GM12878 (cell line): ENCODE measurements around the gene KIAA0319L. TPM values are rescaled to one million over a fixed set of nuclear protein-coding genes. Genes with fewer than 3 reads are reported as not detected.

Experiments used
- ATAC-seq: fragments of 200-7000 bp; cut with Tn5 transposase; 3 replicates; pipeline ENCODE4 v1.9.1; 2020; ENCODE audit warnings: mild to moderate bottlenecking, moderate library complexity
- BruUV-seq: library from RNA; stranded (reverse); fragments of 400-500 nt; replicated peaks from 2 replicates; lab custom pipeline; 2021; lab: Mats Ljungman, UMichigan
- CTCF ChIA-PET: fragments of 300-600 bp; sonication (Branson Sonifier 250); formaldehyde crosslinking; extraction: SDS; loops from one replicate; lab custom pipeline; 2021; ENCODE audit warnings: inconsistent platforms; lab: Yijun Ruan, JAX
- POLR2A ChIA-PET: fragments of 350-600 bp; formaldehyde crosslinking; extraction: SDS; loops from one replicate; lab custom pipeline; 2021; ENCODE audit warnings: inconsistent platforms; lab: Charles Lee
- RAD21 ChIA-PET: fragments of 300-600 bp; sonication (Branson Sonifier 250); formaldehyde crosslinking; loops from one replicate; lab custom pipeline; 2023; ENCODE audit warnings: antibody characterized with exemption; ENCODE audit not compliant: unreplicated experiment; lab: Charles Lee
- SMC1A ChIA-PET: fragments of 300-600 bp; sonication (Branson Sonifier 250); formaldehyde crosslinking; loops from one replicate; lab custom pipeline; 2023; ENCODE audit not compliant: unreplicated experiment, uncharacterized antibody; lab: Charles Lee
- DNase-seq: peaks from one replicate; pipeline ENCODE4 v3.0.0-alpha.2; 2011; ENCODE audit warnings: low read depth, low spot score
- FAIRE-seq: peaks from 3 replicates; lab custom pipeline; 2011; peaks lifted over from hg19 to GRCh38; lab: Jason Lieb, UNC
- H2AFZ ChIP-seq: 2 replicates; pipeline ENCODE4 v1.6.0; 2011; ENCODE audit warnings: low read depth, low read length, control low read depth; ENCODE audit not compliant: control insufficient read depth
- H3K27ac ChIP-seq: 2 replicates; pipeline ENCODE4 v1.5.1; 2011; ENCODE audit warnings: control low read depth; ENCODE audit not compliant: control insufficient read depth, insufficient read depth
- H3K27me3 ChIP-seq, 2 experiments: replicated peaks in 1 of 2; 2 replicates each; pipeline versions ENCODE4 v1.6.0 to v1.6.1; 2011; ENCODE audit warnings: low read length in 1 of 2; ENCODE audit not compliant: control insufficient read depth in 2 of 2, insufficient read depth in 2 of 2
- H3K36me3 ChIP-seq, 2 experiments: 2 replicates each; pipeline ENCODE4 v1.5.1; 2011; ENCODE audit warnings: low read length in 1 of 2; ENCODE audit not compliant: control insufficient read depth in 2 of 2, insufficient read depth in 2 of 2
- H3K4me1 ChIP-seq: 2 replicates; pipeline ENCODE4 v1.6.1; 2011; ENCODE audit warnings: mild to moderate bottlenecking, low read length, moderate library complexity, mixed read lengths; ENCODE audit not compliant: control insufficient read depth, insufficient read depth
- H3K4me2 ChIP-seq: 2 replicates; pipeline ENCODE4 v1.6.0; 2011; ENCODE audit warnings: control low read depth; ENCODE audit not compliant: control insufficient read depth, insufficient read depth
- H3K4me3 ChIP-seq: fragments of 200-600 bp; sonication (generic); 2 replicates; pipeline ENCODE4 v1.5.1; 2016
- H3K79me2 ChIP-seq: 2 replicates; pipeline ENCODE4 v1.6.0; 2011; ENCODE audit warnings: low read length; ENCODE audit not compliant: control insufficient read depth, insufficient read depth
- H3K9ac ChIP-seq: 2 replicates; pipeline ENCODE4 v1.8.0; 2011; ENCODE audit warnings: low read length, control low read depth, mixed read lengths; ENCODE audit not compliant: control insufficient read depth, insufficient read depth
- H3K9me3 ChIP-seq: replicated peaks from 3 replicates; pipeline ENCODE4 v1.5.1; 2011; ENCODE audit warnings: mild to moderate bottlenecking, low read length; ENCODE audit not compliant: control insufficient read depth, insufficient read depth
- H4K20me1 ChIP-seq: 2 replicates; pipeline ENCODE4 v1.6.0; 2011; ENCODE audit not compliant: control insufficient read depth, insufficient read depth
- BHLHE40 ChIP-seq, 2 experiments: fragments of 450-650 bp in 1 of 2; IDR thresholded peaks; 2 replicates each; pipeline ENCODE4 v1.6.1; 2011 to 2017; ENCODE audit warnings: low read depth in 2 of 2, borderline replicate concordance in 1 of 2, improper control_type of control experiment in 1 of 2, low read length in 1 of 2, mild to moderate bottlenecking in 1 of 2
- FOXK2 ChIP-seq: fragments of 450-650 bp; IDR thresholded peaks from 2 replicates; pipeline ENCODE4 v1.6.1; 2017; ENCODE audit warnings: mild to moderate bottlenecking, moderate library complexity
- HDAC2 ChIP-seq: fragments of 200-600 bp; sonication (generic); IDR thresholded peaks from 2 replicates; pipeline ENCODE4 v1.6.1; 2017
- IRF5 ChIP-seq: fragments of 450-650 bp; IDR thresholded peaks from 2 replicates; pipeline ENCODE4 v1.6.1; 2017; ENCODE audit warnings: borderline replicate concordance
- MTA3 ChIP-seq: IDR thresholded peaks from 2 replicates; pipeline ENCODE4 v1.6.1; 2012; ENCODE audit warnings: low read length, inconsistent platforms, borderline replicate concordance
- PAX8 ChIP-seq: fragments of 450-650 bp; IDR thresholded peaks from 2 replicates; pipeline ENCODE4 v1.6.1; 2017; ENCODE audit warnings: mild to moderate bottlenecking, moderate library complexity
- RELB ChIP-seq: fragments of 450-650 bp; IDR thresholded peaks from 2 replicates; pipeline ENCODE4 v1.6.1; 2017; ENCODE audit warnings: low read depth, mild to moderate bottlenecking, moderate library complexity
- RUNX3 ChIP-seq: IDR thresholded peaks from 2 replicates; pipeline ENCODE4 v1.6.1; 2012; ENCODE audit warnings: low read length, inconsistent platforms
- YY1 ChIP-seq: IDR thresholded peaks from 2 replicates; pipeline ENCODE4 v1.6.1; 2011; ENCODE audit warnings: low read depth, mild to moderate bottlenecking, low read length
- ZBTB40 ChIP-seq: fragments of 450-650 bp; IDR thresholded peaks from 2 replicates; pipeline ENCODE4 v1.6.1; 2016; ENCODE audit warnings: mild to moderate bottlenecking, moderate library complexity, borderline replicate concordance
- ZNF592 ChIP-seq: fragments of 450-650 bp; IDR thresholded peaks from 2 replicates; pipeline ENCODE4 v1.6.1; 2017; ENCODE audit warnings: mild to moderate bottlenecking, moderate library complexity
- WGBS: methylation state at CpG from one replicate; pipeline ENCODE4 v1.1.6; 2016; ENCODE audit warnings: low lambda C conversion rate; ENCODE audit not compliant: insufficient replicate concordance, insufficient coverage; ENCODE audit errors: missing lambda C conversion rate; 5-methylcytosine and 5-hydroxymethylcytosine counted together
- in situ Hi-C: fragments of 300-500 bp; cut with MboI; formaldehyde crosslinking; loops from 9 replicates; pipeline ENCODE4 v1.14.3; 2018; ENCODE audit warnings: mixed read lengths
- intact Hi-C: fragments of 100-400 bp; cut with micrococcal nuclease; formaldehyde crosslinking; loops from one replicate; pipeline ENCODE4 v1.14.2; 2022; ENCODE audit not compliant: unreplicated experiment
- polyA plus RNA-seq, 11 experiments: library from polyadenylated mRNA; depleted of rRNA in 4 of 11; unstranded in 6 of 11; stranded (reverse) in 5 of 11; fragments of >200 nt; fragmentation: Nextera tagmentation in 4 of 11; fragmentation: Illumina TruSeq in 1 of 11; extraction: Ambion mirVana in 4 of 11; extraction: Trizol in 1 of 11; gene quantifications; 1 replicate in 1 of 11; 2 replicates in 10 of 11; pipeline versions ENCODE4 v1.2.1 to v1.2.3, GENCODE V29; 2011 to 2016; ENCODE audit warnings: inconsistent platforms in 2 of 11, missing spikeins in 2 of 11, low read depth in 1 of 11
- total RNA-seq, 4 experiments: library from RNA; depleted of rRNA in 3 of 4; stranded (reverse); fragments of >200 nt in 3 of 4; fragmentation: Illumina TruSeq in 1 of 4; extraction: Trizol in 1 of 4; gene quantifications; 2 replicates each; pipeline versions ENCODE4 v1.2.1 to v1.2.3, GENCODE V29; 2013 to 2021

Gene KIAA0319L
- total and polyA plus RNA-seq, 10 of the 15 experiments (the other 5 are each of a cell fraction or from before 2014, with no cell fraction given), result 2.6 to 57.8 (median 25.4) TPM

- FAIRE-seq, result no peak
- ChIA-PET POLR2A (interaction anchor here (1.5 kb wide), 1 partner anchor 110 kb away, joined by 3 read pairs; no protein-coding TSS in a partner anchor), RAD21 (interaction anchor here (1.1 kb wide), 1 partner anchor 110 kb away, joined by 3 read pairs; no protein-coding TSS in a partner anchor), CTCF (interaction anchor here (0.9 to 1.7 kb wide), 4 partner anchors 15 to 110 kb away, joined by 3 to 7 read pairs (median 4); no protein-coding TSS in a partner anchor), SMC1A (interaction anchor here (0.5 to 1.8 kb wide), 6 partner anchors 27 to 402 kb away, joined by 3 to 4 read pairs (median 3); no protein-coding TSS in a partner anchor)
- no peaks in the 10 kb centered on the region for H3K27me3 ChIP-seq
- H3K4me3 ChIP-seq, result no peak overlapping the region
- intact Hi-C loops, result no loop called here
- in situ Hi-C loops, result no loop called here
- H3K36me3 ChIP-seq, result peaks cover 16 to 44% of the 10 kb centered on the region in 2 experiments
- H2AFZ ChIP-seq, result no peak overlapping the region
- H3K79me2 ChIP-seq, result no peaks in the 10 kb centered on the region; the same call in 1 of the 2 replicates
- ATAC-seq, result no peak
- no peaks in the 10 kb centered on the region; the same call in 1 of the 2 replicates for H4K20me1 ChIP-seq
- H3K4me1 ChIP-seq, result no peaks in the 10 kb centered on the region
- no peak overlapping the region for H3K9ac ChIP-seq
- no peak overlapping the region for H3K27ac ChIP-seq
- no peak overlapping the region for H3K4me2 ChIP-seq
- DNase-seq, result no peak
- no TSS peak for BruUV-seq
- H3K9me3 ChIP-seq, result no peaks in the 10 kb centered on the region
- WGBS, result 98% methylated on average over 6 of the region's 6 CpGs
- TF ChIP-seq ZNF592 (no peak), YY1 (no peak), MTA3 (no peak), FOXK2 (no peak), RELB (no peak), PAX8 (no peak), RUNX3 (no peak), ZBTB40 (no peak), BHLHE40 (IDR thresholded peaks at IDR 0.05; ENCODE audit: borderline replicate concordance in 1 of 2, low read depth in 2 of 2, low read length in 1 of 2) (no peak), IRF5 (no peak), HDAC2 (no peak)
Measured at GRCh38 chr1:35605071-35605866, 48.1 kb upstream of the KIAA0319L start.
